CD14-positive monocyte (primary cell): ENCODE results near the gene APCDD1. TPM values are rescaled to one million over a fixed set of nuclear protein-coding genes. Genes with fewer than 3 reads are reported as not detected.

ENCODE experiments used
- DNase-seq, 3 donors: peaks; one replicate each; pipeline ENCODE4 v3.0.0-alpha.2; 2011 to 2022
- H2AFZ ChIP-seq: 2 replicates; pipeline ENCODE4 v1.6.0; 2012; ENCODE audit warnings: mild to moderate bottlenecking, low read depth, low read length, inconsistent platforms; ENCODE audit not compliant: insufficient read depth, poor library complexity, severe bottlenecking
- H3K27ac ChIP-seq, 2 donors: 1 replicate in 1 of 2; 2 replicates in 1 of 2; pipeline ENCODE4 v1.5.1; 2012 to 2013; ENCODE audit warnings: low read length in 2 of 2, control low read depth in 1 of 2, inconsistent platforms in 1 of 2, low read depth in 1 of 2, mild to moderate bottlenecking in 1 of 2
- H3K27me3 ChIP-seq, 2 donors: one replicate each; pipeline versions ENCODE4 v1.6.0 to v1.6.1; 2011 to 2013; ENCODE audit warnings: low read length in 2 of 2; ENCODE audit not compliant: control insufficient read depth in 2 of 2, insufficient read depth in 2 of 2
- H3K36me3 ChIP-seq, 2 donors: replicated peaks in 1 of 2; 1 replicate in 1 of 2; 2 replicates in 1 of 2; pipeline versions ENCODE4 v1.5.1 to v1.6.1; 2012 to 2013; ENCODE audit warnings: low read length in 2 of 2, control low read depth in 1 of 2, inconsistent platforms in 1 of 2, mild to moderate bottlenecking in 1 of 2; ENCODE audit not compliant: insufficient read depth in 2 of 2, control insufficient read depth in 1 of 2
- H3K4me1 ChIP-seq, 2 donors: 1 replicate in 1 of 2; 2 replicates in 1 of 2; pipeline versions ENCODE4 v1.5.1 to v1.6.1; 2012 to 2013; ENCODE audit warnings: low read length in 2 of 2, control low read depth in 1 of 2, inconsistent platforms in 1 of 2, mild to moderate bottlenecking in 1 of 2, moderate library complexity in 1 of 2; ENCODE audit not compliant: insufficient read depth in 2 of 2, control insufficient read depth in 1 of 2
- H3K4me2 ChIP-seq: replicated peaks from 2 replicates; pipeline ENCODE3; 2012; ENCODE audit warnings: low read length, moderate library complexity, mild to moderate bottlenecking; ENCODE audit not compliant: poor library complexity, severe bottlenecking; ENCODE audit errors: extremely low read depth
- H3K4me3 ChIP-seq, 3 experiments: fragments of 200-600 bp in 1 of 3; sonication (generic) in 1 of 3; replicated peaks in 1 of 3; 1 replicate in 2 of 3; 2 replicates in 1 of 3; pipeline ENCODE4 v1.5.1; 2011 to 2013; ENCODE audit warnings: low read length in 3 of 3, mild to moderate bottlenecking in 3 of 3, control low read depth in 2 of 3, low read depth in 2 of 3, inconsistent platforms in 1 of 3, moderate library complexity in 1 of 3
- H3K79me2 ChIP-seq: 2 replicates; pipeline ENCODE4 v1.6.0; 2012; ENCODE audit warnings: mild to moderate bottlenecking, control low read depth, inconsistent platforms, low read length, moderate library complexity; ENCODE audit not compliant: insufficient read depth
- H3K9ac ChIP-seq: 2 replicates; pipeline ENCODE4 v1.6.0; 2017; ENCODE audit warnings: low read length, mild to moderate bottlenecking; ENCODE audit not compliant: insufficient read depth, poor library complexity, severe bottlenecking
- H3K9me3 ChIP-seq, 2 donors: replicated peaks in 1 of 2; 1 replicate in 1 of 2; 2 replicates in 1 of 2; pipeline versions ENCODE4 v1.5.1 to v1.6.1; 2012 to 2013; ENCODE audit warnings: low read length in 2 of 2, control low read depth in 1 of 2; ENCODE audit not compliant: control insufficient read depth in 1 of 2, insufficient read depth in 1 of 2
- H4K20me1 ChIP-seq: 2 replicates; pipeline ENCODE4 v1.6.0; 2012; ENCODE audit warnings: mild to moderate bottlenecking, low read length, control low read depth, moderate library complexity; ENCODE audit not compliant: insufficient read depth
- H3K27ac Mint-ChIP-seq, 7 donors: one replicate each; pipeline ENCODE4 v1.8.0; 2020; ENCODE audit warnings: mild to moderate bottlenecking in 7 of 7, mixed read lengths in 7 of 7, moderate library complexity in 6 of 7, inconsistent platforms in 2 of 7
- H3K27me3 Mint-ChIP-seq, 3 donors: one replicate each; pipeline ENCODE4 v1.8.0; 2021 to 2022; ENCODE audit warnings: low read depth in 3 of 3, mild to moderate bottlenecking in 3 of 3, mixed read lengths in 3 of 3, moderate library complexity in 3 of 3, inconsistent platforms in 1 of 3
- H3K36me3 Mint-ChIP-seq, 2 donors: one replicate each; pipeline ENCODE4 v1.8.0; 2020; ENCODE audit warnings: mixed read lengths in 2 of 2, inconsistent platforms in 1 of 2, mild to moderate bottlenecking in 1 of 2
- H3K4me1 Mint-ChIP-seq: one replicate; pipeline ENCODE4 v1.8.0; 2020; ENCODE audit warnings: mild to moderate bottlenecking, mixed read lengths
- H3K4me3 Mint-ChIP-seq, 2 donors: one replicate each; pipeline ENCODE4 v1.8.0; 2020; ENCODE audit warnings: mild to moderate bottlenecking in 2 of 2, mixed read lengths in 2 of 2, moderate library complexity in 1 of 2
- H3K9me3 Mint-ChIP-seq, 7 donors: one replicate each; pipeline ENCODE4 v1.8.0; 2020 to 2022; ENCODE audit warnings: mixed read lengths in 7 of 7, mild to moderate bottlenecking in 6 of 7, moderate library complexity in 6 of 7, inconsistent platforms in 2 of 7
- WGBS: methylation state at CpG from one replicate; pipeline ENCODE4 v1.1.5; 2013; ENCODE audit warnings: missing lambda C conversion rate; ENCODE audit not compliant: insufficient coverage; 5-methylcytosine and 5-hydroxymethylcytosine counted together
- intact Hi-C, 2 donors: fragments of 100-400 bp; cut with micrococcal nuclease; formaldehyde crosslinking; loops; one replicate each; pipeline versions ENCODE4 v1.15.0 to v1.15.1; 2023
- polyA plus RNA-seq, 3 donors: library from polyadenylated mRNA; depleted of rRNA in 1 of 3; unstranded in 2 of 3; stranded (reverse) in 1 of 3; fragments of 300-500 nt in 2 of 3; fragments of >200 nt in 1 of 3; fragmentation: Illumina TruSeq in 2 of 3; gene quantifications; 1 replicate in 2 of 3; 2 replicates in 1 of 3; pipeline ENCODE4 v1.2.3, GENCODE V29; 2012 to 2021
- TF ChIP-seq, protein P1 (sequence below): fragments of 200-600 bp; IDR thresholded peaks from one replicate; pipeline ENCODE4 v1.8.0; 2022; ENCODE audit warnings: antibody characterized with exemption, mild to moderate bottlenecking

Gene APCDD1
- polyA plus RNA-seq, 3 donors = 1.2 to 4.8 (median 1.6) TPM

DNA sequence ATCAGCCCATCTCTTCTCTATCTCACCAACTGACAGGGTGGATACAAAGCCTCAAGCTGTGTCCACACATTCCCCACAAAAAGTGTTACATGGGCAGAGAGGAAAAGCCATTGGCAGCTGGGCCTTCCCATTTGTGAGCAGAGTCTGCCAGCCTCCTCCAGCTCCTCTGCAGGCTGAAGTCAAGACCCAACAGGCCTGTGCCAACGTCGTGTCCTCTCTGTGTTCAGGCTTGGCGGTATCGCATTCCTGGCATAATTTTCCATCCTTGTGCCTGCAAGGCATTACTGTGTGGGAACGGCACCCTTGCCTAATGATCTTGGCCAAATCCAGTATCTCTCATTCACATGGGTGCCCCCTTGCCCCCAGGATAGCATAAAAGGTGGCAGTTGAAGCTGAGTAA is 41.5 kb upstream of the APCDD1 start:
- Mint-ChIP-seq H3K4me1 (peaks cover 5% of the 10 kb centered on the region), H3K27me3 (peaks cover 0 to 7% (median 1%) of the 10 kb centered on the region in 3 donors), H3K27ac (no peak overlapping the region), H3K36me3 (no peaks in the 10 kb centered on the region), H3K9me3 (peaks cover 0 to 2% (median 0%) of the 10 kb centered on the region in 7 donors), H3K4me3 (no peak overlapping the region)
- H4K20me1 ChIP-seq = no peaks in the 10 kb centered on the region
- H3K4me3 ChIP-seq = no peak overlapping the region
- H3K4me2 ChIP-seq = no peak overlapping the region
- intact Hi-C loops = no loop called here
- H3K9ac ChIP-seq = no peak overlapping the region
- H3K27ac ChIP-seq = no peak overlapping the region
- DNase-seq = no peak
- no peak overlapping the region for H2AFZ ChIP-seq
- H3K36me3 ChIP-seq = no peaks in the 10 kb centered on the region
- H3K4me1 ChIP-seq = no peaks in the 10 kb centered on the region
- WGBS = 96% methylated on average over 4 of the region's 5 CpGs
- no peaks in the 10 kb centered on the region for H3K27me3 ChIP-seq
- H3K79me2 ChIP-seq = no peaks in the 10 kb centered on the region
- TF ChIP-seq, protein P1, sequence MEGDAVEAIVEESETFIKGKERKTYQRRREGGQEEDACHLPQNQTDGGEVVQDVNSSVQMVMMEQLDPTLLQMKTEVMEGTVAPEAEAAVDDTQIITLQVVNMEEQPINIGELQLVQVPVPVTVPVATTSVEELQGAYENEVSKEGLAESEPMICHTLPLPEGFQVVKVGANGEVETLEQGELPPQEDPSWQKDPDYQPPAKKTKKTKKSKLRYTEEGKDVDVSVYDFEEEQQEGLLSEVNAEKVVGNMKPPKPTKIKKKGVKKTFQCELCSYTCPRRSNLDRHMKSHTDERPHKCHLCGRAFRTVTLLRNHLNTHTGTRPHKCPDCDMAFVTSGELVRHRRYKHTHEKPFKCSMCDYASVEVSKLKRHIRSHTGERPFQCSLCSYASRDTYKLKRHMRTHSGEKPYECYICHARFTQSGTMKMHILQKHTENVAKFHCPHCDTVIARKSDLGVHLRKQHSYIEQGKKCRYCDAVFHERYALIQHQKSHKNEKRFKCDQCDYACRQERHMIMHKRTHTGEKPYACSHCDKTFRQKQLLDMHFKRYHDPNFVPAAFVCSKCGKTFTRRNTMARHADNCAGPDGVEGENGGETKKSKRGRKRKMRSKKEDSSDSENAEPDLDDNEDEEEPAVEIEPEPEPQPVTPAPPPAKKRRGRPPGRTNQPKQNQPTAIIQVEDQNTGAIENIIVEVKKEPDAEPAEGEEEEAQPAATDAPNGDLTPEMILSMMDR = no peak
- H3K9me3 ChIP-seq = no peaks in the 10 kb centered on the region

DNA sequence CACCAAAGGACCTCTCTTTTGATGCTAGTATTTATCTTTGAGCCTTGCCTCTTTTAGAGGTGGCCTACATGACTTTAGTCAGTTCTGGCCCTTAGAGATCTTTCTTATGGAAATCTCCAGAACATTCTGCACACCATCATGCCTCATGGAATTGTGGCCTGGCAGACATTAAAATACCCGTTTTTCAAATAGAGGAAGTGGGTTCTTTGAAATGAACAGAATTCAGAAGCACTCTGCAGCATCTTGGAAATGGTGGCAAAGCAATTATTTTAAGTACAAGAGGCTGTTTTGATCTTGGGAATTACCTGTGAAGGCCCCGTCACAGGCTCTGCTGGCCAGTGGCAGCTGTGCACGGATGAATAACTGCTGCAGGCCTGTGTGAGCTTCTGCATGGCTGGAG is 40.7 kb upstream of the APCDD1 start:
- peak overlapping the region; percentile 16 for H2AFZ ChIP-seq
- WGBS = 0% methylated on average over 1 of the region's 3 CpGs
- no peak overlapping the region for H3K9ac ChIP-seq
- no peaks in the 10 kb centered on the region for H3K36me3 ChIP-seq
- Mint-ChIP-seq H3K4me3 (no peak overlapping the region), H3K9me3 (peaks cover 0 to 2% (median 0%) of the 10 kb centered on the region in 7 donors), H3K27ac (no peak overlapping the region), H3K27me3 (peaks cover 0 to 7% (median 1%) of the 10 kb centered on the region in 3 donors), H3K36me3 (no peaks in the 10 kb centered on the region), H3K4me1 (peaks cover 5% of the 10 kb centered on the region)
- no peaks in the 10 kb centered on the region for H4K20me1 ChIP-seq
- H3K9me3 ChIP-seq = no peaks in the 10 kb centered on the region
- no peak overlapping the region for H3K4me2 ChIP-seq
- H3K4me3 ChIP-seq = no peak overlapping the region
- no peak for DNase-seq
- H3K4me1 ChIP-seq = no peaks in the 10 kb centered on the region
- TF ChIP-seq, protein P1 = no peak
- intact Hi-C loops = no loop called here
- H3K27me3 ChIP-seq = no peaks in the 10 kb centered on the region
- no peaks in the 10 kb centered on the region for H3K79me2 ChIP-seq
- no peak overlapping the region for H3K27ac ChIP-seq
